GM12873 (cell line): Measurements from ENCODE around the gene DOK5.

ENCODE experiments used
- TF ChIP-seq, protein P1 (sequence below): IDR thresholded peaks from 2 replicates; pipeline ENCODE4 v1.5.1; 2012; ENCODE audit warnings: low read depth, mild to moderate bottlenecking, moderate library complexity, low read length, control low read depth; ENCODE audit not compliant: insufficient read depth; ENCODE audit errors: missing control alignments

The DOK5 gene

DNA sequence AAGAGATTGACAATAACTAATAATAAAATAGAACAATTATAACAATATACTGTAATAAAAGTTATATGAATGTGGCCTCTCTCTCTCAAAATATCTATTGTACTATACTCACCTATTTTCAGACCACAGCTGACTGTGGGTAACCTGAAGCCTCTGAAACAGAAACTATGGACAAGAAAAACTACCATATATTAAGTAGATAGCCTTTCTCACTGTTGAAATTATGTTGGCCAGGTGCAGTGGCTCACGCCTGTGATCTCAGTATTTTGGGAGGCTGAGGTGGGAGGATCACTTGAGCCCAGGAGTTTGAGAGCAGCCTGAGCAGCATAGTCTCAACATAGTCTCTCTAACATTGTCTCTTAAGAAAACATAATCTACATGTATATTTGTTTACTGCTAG, 89.9 kb downstream of the DOK5 start:
- TF ChIP-seq, protein P1, sequence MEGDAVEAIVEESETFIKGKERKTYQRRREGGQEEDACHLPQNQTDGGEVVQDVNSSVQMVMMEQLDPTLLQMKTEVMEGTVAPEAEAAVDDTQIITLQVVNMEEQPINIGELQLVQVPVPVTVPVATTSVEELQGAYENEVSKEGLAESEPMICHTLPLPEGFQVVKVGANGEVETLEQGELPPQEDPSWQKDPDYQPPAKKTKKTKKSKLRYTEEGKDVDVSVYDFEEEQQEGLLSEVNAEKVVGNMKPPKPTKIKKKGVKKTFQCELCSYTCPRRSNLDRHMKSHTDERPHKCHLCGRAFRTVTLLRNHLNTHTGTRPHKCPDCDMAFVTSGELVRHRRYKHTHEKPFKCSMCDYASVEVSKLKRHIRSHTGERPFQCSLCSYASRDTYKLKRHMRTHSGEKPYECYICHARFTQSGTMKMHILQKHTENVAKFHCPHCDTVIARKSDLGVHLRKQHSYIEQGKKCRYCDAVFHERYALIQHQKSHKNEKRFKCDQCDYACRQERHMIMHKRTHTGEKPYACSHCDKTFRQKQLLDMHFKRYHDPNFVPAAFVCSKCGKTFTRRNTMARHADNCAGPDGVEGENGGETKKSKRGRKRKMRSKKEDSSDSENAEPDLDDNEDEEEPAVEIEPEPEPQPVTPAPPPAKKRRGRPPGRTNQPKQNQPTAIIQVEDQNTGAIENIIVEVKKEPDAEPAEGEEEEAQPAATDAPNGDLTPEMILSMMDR: no peak

DNA sequence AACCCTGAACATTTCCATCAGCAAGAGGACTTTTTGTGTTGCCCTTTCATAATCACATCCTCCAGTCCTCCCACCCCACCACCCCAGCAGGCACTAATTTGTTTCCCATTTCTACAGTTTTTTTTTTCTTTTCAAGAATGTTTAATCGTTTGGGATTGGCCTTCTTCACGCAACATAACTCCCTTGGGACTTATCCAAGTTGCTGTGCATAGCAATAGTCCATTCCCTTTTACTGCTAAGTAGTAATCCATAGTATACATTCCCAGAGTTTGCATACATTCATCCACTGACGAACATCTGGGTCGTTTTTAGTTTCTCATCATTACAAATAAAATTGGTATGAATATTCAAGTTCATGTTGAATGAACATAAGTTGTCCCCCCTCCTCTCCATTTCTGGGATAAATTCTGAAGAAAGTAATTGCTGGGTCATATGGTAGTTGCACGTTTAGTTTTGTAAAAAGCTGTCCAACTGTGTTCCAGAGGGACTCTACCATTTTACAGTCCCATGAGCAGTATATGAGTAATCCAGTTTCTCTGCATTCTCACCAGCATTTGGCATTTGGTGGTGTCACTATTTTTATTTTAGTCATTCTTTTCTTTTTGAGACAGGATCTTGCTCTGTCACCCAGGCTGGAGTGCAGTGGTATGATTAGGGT, 90.8 kb downstream of the DOK5 start:
- TF ChIP-seq, protein P1: no peak

DNA sequence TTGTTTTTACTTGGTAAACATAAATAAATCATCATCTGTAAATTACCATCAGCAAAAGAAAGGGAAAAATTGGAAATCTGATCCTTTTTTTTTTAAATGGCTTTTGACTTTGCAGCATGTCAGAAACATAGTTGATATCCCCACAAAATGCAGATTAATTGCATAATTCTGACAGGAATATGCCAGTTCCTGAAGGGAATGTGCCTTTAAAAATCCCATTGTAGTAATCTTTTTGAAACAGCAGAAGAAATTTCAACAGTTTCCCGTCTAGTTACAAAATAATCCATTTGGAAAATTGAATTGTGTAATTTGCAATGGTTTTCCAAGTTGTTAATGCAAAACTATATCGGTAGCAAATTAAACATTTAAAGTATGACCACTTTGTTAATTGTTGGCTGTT, 95.2 kb downstream of the DOK5 start:
- TF ChIP-seq, protein P1: no peak

DNA sequence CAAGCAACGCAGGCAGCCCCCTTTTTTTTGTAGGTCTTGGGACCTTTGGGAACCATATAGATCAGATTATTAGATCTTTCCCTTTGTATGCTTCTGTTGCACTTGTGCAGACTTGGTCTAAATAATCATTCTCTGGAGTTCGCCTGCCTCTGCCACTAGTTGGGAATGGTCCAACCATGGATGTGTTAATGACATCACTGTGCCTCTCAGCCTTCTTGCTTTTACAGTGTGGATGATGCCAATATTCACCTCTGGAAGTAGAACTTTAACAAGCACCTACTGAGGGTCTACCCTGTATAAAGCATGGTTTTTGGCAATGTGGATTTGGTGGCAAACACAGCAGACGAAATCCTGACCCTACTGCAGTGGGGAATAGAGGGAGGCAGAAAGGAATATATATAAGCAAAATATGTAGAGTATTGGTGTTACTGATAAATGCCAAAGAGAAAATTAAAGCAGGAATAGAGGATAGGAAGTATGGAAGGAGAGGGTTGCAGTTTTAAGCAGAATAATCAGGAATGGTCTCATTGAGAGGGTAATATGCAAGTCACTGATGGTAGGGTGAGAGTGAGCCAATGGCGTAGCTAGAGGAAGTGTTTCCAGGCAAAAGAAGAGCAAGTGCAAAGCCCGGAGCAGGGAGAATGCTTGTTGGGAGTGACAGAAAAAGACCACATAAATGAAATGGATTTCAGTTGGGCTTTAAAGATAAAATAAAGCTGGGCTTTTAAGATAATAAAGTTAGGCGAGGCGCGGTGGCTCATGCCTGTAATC, 97.5 kb downstream of the DOK5 start:
- TF ChIP-seq, protein P1: no peak

DNA sequence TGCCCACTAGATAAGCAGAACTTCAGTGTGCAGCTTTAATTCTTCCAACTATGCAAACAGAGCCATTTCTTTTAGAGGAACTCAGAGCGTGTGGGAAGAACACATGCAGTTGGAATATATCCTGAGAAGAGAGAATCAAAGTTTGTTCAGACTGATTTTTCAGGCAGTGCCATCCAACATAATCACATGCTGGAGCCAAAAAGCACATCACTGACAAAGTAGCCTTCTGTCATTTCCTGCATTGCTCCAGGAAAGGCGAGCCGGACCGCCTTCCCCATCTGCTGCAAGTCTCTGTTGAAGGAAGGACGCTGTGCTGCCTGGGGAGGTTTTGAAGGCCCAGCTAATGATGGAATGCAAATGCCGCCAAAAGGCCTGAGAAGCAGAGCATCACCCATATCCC, 98.4 kb downstream of the DOK5 start:
- TF ChIP-seq, protein P1: no peak

DNA sequence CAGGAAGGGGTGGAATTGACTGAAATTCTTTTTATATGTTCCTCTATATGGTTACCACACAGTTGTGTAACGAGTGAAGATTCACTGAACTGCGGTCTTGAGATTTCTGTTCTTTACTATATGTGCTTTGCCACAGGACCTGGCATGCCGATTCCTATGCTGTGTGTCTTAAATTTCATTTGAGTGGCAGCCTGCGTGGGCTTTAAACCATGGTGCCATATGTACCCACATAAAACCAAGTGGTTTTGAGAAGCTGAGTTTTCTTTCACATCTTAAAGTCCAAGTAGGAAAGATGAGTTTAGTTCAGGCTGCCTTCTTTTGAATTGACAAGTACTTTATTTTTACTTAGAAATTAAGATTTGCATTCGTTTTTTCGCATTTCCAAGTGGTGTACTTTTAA, 101.1 kb downstream of the DOK5 start:
- TF ChIP-seq, protein P1: no peak

DNA sequence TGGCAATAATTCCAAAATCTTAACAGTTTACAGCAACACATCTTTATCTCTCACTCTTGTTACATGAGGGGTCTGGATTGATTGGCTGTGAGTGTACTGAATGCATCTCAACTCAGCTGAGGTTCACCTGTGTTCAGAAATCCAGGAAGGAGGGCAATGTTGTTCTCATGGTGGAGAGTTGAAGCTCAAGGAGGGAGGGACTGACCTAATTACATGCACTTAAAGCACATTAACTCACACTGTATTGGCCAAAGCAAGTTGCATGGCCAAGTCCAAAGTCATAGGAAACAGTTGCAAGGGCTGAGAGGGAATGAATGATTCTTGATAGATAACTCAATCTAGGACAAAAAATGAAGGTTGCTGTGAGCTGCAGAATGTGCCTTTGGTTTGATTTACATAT, 102.2 kb downstream of the DOK5 start:
- TF ChIP-seq, protein P1: no peak
